HG03565 (cell line): ENCODE measurements around the gene STPG4.

Experiments used
- ATAC-seq: cut with Tn5 transposase; IDR thresholded peaks from one replicate; pipeline ENCODE4 v1.9.1; 2021; ENCODE audit warnings: mild to moderate bottlenecking, moderate library complexity; ENCODE audit not compliant: unreplicated experiment

The STPG4 gene

GRCh38 chr2:47073217-47073616 is 81.9 kb downstream of the STPG4 start:
- ATAC-seq = no peak

DNA sequence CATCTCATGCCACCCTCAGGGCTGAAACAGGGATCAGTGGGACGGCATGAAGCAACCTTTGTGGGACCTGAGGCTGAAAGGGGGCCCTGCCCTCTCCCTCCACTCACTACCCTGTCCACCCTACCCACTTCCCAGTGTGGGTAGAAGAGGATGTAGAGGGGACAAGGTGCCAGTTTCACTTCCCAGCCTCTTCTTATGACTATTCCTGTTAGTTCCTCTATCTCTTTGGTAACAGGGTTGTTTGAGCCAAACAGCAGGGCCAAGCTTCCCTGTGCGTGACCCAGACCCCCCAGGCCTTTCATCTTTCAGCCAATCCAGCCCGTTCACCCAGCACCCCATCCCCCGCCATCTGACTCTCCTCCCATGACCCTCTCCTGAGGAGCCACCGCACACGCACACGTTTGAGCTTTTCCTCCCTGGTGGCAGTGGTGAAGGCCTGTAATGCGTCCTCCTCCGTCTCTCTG is 82.3 kb downstream of the STPG4 start:
- no peak for ATAC-seq

- no peak for ATAC-seq
Measured at GRCh38 chr2:47072018-47072691, 83.0 kb downstream of the STPG4 start.

DNA sequence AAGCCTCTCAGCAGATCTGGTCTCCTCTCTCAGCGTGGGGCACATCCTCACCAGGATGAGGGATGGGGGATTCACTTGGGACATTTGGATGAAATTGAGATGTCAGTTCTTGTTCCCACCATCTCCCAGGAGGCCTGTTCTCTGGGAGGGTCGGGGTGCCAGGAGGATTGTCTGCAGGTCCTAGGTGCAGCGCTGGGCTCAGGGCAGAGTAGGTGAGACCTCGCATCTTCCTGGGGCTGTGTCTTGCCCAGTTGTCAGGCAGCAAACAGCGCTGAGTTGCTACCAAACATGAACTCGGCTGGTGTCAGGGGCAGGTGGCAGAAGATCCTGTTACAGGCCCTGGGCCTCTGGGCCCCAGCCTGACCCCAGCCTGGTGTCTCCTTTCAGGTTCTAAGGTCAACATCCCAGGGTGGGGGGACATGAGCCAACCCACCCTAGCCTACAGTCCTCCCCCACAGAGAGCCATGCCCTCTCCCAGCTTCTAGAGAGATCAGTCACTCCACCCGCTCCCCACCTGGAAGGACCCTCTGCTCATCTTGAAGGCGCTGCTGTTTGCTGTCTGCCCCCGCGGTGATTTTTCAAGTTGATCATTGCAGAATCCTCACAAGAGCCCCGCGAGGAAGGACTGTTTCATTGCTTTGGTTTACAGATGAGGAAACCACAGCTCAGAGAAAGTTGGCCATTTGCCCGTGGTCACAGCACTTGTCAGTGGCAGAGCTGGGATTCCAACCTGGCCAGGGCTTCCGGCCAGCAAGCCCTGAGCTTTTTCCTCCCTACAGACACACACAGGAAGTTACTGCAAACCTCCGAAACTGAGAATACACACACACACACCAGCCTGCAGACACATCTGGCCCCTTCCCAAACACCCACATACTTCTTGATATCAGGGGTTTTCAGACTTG is 83.9 kb downstream of the STPG4 start:
- peak; percentile 70 for ATAC-seq

DNA sequence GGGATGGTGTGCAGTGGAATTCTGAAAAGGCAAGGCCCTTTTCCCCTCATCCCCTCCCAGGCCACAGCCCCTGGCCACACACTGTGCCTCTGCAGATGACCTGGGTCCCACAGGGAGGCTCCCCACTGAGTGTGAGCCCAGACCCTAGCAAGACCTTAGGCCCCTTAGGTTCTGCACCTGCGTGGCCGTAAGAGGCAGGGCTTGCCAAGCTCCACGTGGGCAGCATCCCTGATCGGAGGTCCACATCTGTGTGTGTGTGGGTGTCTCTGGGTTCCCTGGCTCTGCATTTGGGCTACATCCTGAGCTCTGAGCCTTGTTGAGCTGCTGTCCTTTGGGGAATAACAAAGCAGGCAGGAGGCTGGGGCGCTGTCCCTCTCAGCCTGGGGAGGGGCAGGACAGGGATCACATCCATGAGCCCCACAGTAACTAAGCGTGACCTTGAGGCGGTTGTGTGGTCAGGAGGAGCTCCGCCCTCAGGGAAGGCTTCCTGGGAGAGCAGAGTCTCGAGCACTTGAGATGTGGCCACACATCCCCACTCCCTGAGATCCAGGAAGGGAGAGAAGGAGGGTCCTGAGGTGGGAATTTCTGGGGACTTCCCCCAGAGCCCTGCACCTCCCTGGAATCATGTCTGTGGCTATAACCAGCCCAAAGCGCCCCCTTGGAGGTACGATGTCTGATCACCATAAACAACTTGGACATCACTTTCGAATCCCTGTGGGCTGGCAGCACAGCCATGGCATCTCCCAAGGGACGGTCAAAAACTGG is 84.8 kb downstream of the STPG4 start:
- no peak for ATAC-seq

DNA sequence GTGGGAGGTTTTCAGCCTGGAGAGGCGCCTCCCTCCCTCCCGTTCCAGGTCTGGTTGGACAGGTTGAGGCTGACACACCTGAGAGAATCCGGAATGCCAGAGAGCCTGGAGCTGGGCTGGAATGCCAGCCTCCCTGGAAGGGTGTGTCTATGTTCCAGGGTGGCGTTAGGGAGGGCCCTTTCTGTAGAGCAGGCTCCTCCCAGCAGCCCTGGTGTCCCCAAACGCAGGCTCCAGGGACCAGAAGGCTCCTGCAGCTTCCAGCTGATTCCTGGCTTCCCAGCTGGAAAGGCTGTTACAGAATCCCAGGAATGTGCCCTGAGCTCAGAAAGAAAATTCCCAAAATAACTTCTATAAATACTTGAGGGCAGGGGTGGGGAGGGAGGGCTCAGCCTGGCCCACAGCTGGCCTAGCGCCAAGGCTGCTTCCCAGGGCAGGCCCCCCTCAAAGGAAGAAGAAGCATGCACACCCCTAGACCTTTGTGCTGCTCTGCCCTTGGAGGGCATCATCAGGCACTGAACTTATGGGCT is 85.4 kb downstream of the STPG4 start:
- ATAC-seq = no peak

GRCh38 chr2:47068981-47069627 is 86.0 kb downstream of the STPG4 start:
- no peak for ATAC-seq

DNA sequence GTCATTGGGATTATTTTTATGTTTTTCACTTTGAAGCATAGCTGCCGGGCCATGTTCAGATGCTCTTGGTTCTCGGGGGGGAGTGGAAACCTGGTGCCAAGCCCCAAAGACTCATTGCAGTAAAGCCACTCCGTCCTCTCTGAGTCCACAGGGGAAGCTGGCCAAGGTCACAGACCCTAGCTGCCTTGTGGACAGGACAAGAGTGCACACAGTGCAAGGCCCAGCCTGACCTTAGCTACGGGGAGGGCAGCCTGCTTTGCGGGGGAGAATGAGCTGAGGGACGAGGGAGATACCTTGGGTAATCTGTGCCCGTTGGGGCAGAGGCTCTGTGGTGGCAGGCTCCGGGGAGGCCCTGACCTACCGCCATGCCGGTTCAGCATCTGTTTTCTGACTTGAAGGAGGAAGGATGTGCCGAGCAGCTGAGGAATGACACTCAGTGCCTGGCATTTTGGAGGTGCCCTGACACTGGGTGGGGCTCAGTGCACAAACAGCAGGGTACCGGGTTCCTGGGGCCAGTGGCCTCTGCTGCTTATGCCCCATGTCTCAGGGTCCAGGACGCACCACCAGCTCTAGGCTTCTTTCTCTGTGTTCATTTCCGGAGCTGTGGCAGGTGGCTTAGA is 87.2 kb downstream of the STPG4 start:
- ATAC-seq = no peak

- ATAC-seq = no peak
Measured at GRCh38 chr2:47065771-47066380, 89.2 kb downstream of the STPG4 start.

GRCh38 chr2:47065343-47065742 is 89.8 kb downstream of the STPG4 start:
- no peak for ATAC-seq

DNA sequence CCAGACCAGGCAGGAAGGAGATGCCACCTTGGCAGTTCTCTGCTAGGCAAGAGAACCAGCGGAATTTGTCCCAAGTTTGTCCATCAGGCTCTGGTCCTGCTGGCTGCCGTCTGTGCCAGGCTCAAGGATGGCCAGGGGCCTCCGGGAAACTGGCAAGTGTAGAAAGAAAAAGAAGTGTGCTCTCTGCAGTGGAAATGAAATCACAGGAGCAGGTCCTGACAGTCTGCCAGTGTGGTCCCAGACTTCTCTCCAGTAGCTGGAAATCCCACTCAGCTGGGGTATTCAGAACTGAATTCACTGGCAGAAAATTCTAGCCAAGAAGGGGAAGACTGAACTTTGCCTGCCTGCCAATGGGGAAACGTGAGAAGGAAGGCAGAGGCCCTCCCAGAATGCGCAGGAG is 91.0 kb downstream of the STPG4 start:
- ATAC-seq = no peak

DNA sequence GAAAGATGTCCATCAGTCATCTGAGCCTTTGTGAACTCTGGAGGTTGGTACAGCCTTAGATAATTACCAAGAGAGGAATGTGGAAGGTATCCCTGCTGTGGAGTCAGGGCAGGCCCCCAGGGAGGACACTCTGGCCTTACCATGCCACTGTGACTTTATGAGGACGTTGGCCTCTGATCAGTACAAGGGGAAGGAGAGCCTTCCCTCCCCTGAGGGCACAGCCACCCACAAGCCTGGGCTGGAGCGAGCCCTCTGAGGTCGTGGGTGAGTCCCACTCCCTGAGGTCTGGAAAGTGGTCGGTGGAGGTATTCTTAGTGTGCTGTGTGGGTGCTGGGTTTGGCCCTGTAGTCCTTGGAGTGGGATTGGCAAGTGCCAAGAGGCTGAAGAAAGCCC is 91.6 kb downstream of the STPG4 start:
- ATAC-seq = no peak

- no peak for ATAC-seq
Measured at GRCh38 chr2:47062681-47063537, 92.2 kb downstream of the STPG4 start.

- ATAC-seq = no peak
Measured at GRCh38 chr2:47061944-47062678, 93.0 kb downstream of the STPG4 start.

- no peak for ATAC-seq
Measured at GRCh38 chr2:47060652-47061170, 94.4 kb downstream of the STPG4 start.

- ATAC-seq = no peak
Measured at GRCh38 chr2:47058003-47058931, 96.8 kb downstream of the STPG4 start.

- no peak for ATAC-seq
Measured at GRCh38 chr2:47057687-47058002, 97.5 kb downstream of the STPG4 start.
